Hepatocyte (in vitro differentiated cells): Measurements from ENCODE around the gene RIC8B. TPM values are rescaled to one million over a fixed set of nuclear protein-coding genes. Genes with fewer than 3 reads are reported as not detected.

ENCODE experiments used
- DNase-seq: peaks from one replicate; pipeline ENCODE4 v3.0.0-alpha.2; 2016; ENCODE audit warnings: low spot score
- H2AFZ ChIP-seq: fragments of 200-600 bp; sonication (generic); 2 replicates; pipeline ENCODE4 v1.6.0; 2016; ENCODE audit warnings: antibody characterized with exemption, mild to moderate bottlenecking
- H3K27ac ChIP-seq: fragments of 200-600 bp; sonication (generic); 2 replicates; pipeline ENCODE4 v1.5.1; 2016; ENCODE audit warnings: mild to moderate bottlenecking
- H3K27me3 ChIP-seq: fragments of 200-600 bp; sonication (generic); 2 replicates; pipeline ENCODE4 v1.6.1; 2016
- H3K36me3 ChIP-seq: fragments of 200-600 bp; sonication (generic); replicated peaks from 2 replicates; pipeline ENCODE4 v1.5.1; 2016; ENCODE audit warnings: low read depth; ENCODE audit not compliant: insufficient read depth
- H3K4me1 ChIP-seq: fragments of 200-600 bp; sonication (generic); 2 replicates; pipeline ENCODE4 v1.5.1; 2016; ENCODE audit warnings: mild to moderate bottlenecking, moderate library complexity; ENCODE audit not compliant: insufficient read depth
- H3K4me2 ChIP-seq: fragments of 200-600 bp; sonication (generic); 2 replicates; pipeline ENCODE4 v1.6.0; 2016
- H3K4me3 ChIP-seq: fragments of 200-600 bp; sonication (generic); 2 replicates; pipeline ENCODE4 v1.5.1; 2016; ENCODE audit warnings: mild to moderate bottlenecking
- H3K79me2 ChIP-seq: fragments of 200-600 bp; sonication (generic); 2 replicates; pipeline ENCODE4 v1.6.0; 2017; ENCODE audit warnings: mild to moderate bottlenecking
- H3K9me2 ChIP-seq: fragments of 200-600 bp; sonication (generic); replicated peaks from 2 replicates; pipeline ENCODE4 v1.6.0; 2017; ENCODE audit warnings: mild to moderate bottlenecking; ENCODE audit not compliant: insufficient read depth
- H3K9me3 ChIP-seq: fragments of 200-600 bp; sonication (generic); 2 replicates; pipeline ENCODE4 v1.5.1; 2016; ENCODE audit warnings: low read depth, mild to moderate bottlenecking
- H4K20me1 ChIP-seq: fragments of 200-600 bp; sonication (generic); 2 replicates; pipeline ENCODE4 v1.6.0; 2016; ENCODE audit warnings: mild to moderate bottlenecking; ENCODE audit not compliant: insufficient read depth, poor library complexity, severe bottlenecking
- EZH2 ChIP-seq: fragments of 200-600 bp; sonication (generic); IDR thresholded peaks from 2 replicates; pipeline ENCODE4 v1.6.1; 2016; ENCODE audit warnings: antibody characterized with exemption, mild to moderate bottlenecking, borderline replicate concordance
- EZH2phosphoT487 ChIP-seq: fragments of 200-600 bp; sonication (generic); IDR thresholded peaks from one replicate; pipeline ENCODE4 v1.6.1; 2018; ENCODE audit warnings: antibody characterized with exemption, mild to moderate bottlenecking, low read depth, moderate library complexity; ENCODE audit not compliant: unreplicated experiment, severe bottlenecking
- WGBS: methylation state at CpG from one replicate; pipeline ENCODE4 v1.1.6; 2016; ENCODE audit warnings: low lambda C conversion rate; ENCODE audit errors: missing lambda C conversion rate; 5-methylcytosine and 5-hydroxymethylcytosine counted together
- polyA plus RNA-seq: library from polyadenylated mRNA; unstranded; fragments of >200 nt; fragmentation: Nextera tagmentation; extraction: Ambion mirVana; gene quantifications from 2 replicates; pipeline ENCODE4 v1.2.1, GENCODE V29; 2016
- total RNA-seq: library from RNA; depleted of rRNA; stranded (reverse); fragments of >200 nt; gene quantifications from 2 replicates; pipeline ENCODE4 v1.2.3, GENCODE V29; 2014
- TF ChIP-seq, protein P1 (sequence below): fragments of 200-600 bp; sonication (generic); IDR thresholded peaks from 2 replicates; pipeline ENCODE4 v1.5.1; 2016; ENCODE audit warnings: antibody characterized with exemption, mild to moderate bottlenecking; ENCODE audit not compliant: poor library complexity

Gene RIC8B
- total and polyA plus RNA-seq, 2 experiments from 2014 or later: 5.4 to 10.6 TPM

DNA sequence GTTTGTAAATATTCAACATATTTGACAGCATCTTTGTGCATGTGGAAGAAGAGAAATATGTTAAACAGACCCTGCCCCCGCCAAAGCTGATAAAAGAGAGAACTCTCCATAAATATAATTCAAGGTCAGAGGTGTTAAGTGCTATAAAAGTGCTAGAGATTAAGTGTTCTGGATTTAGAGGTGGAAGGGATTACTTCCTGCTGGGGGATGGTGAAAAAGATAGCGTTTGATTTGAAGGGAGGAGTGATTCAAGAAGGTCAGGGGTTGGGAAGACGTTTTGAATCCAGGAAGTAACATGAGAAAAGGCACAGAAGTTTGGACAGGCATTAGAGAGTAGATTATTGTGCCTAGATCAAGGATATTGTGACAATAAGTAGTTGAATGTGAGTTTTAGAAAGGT is 30.2 kb downstream of the RIC8B start:
- H2AFZ ChIP-seq: no peak overlapping the region
- no peak overlapping the region for H3K4me2 ChIP-seq
- H3K36me3 ChIP-seq: no peaks in the 10 kb centered on the region
- H3K4me3 ChIP-seq: no peak overlapping the region
- no peak for TF ChIP-seq EZH2phosphoT487
- TF ChIP-seq, protein P1, sequence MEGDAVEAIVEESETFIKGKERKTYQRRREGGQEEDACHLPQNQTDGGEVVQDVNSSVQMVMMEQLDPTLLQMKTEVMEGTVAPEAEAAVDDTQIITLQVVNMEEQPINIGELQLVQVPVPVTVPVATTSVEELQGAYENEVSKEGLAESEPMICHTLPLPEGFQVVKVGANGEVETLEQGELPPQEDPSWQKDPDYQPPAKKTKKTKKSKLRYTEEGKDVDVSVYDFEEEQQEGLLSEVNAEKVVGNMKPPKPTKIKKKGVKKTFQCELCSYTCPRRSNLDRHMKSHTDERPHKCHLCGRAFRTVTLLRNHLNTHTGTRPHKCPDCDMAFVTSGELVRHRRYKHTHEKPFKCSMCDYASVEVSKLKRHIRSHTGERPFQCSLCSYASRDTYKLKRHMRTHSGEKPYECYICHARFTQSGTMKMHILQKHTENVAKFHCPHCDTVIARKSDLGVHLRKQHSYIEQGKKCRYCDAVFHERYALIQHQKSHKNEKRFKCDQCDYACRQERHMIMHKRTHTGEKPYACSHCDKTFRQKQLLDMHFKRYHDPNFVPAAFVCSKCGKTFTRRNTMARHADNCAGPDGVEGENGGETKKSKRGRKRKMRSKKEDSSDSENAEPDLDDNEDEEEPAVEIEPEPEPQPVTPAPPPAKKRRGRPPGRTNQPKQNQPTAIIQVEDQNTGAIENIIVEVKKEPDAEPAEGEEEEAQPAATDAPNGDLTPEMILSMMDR: no peak
- H3K4me1 ChIP-seq: no peaks in the 10 kb centered on the region
- H3K9me3 ChIP-seq: no peaks in the 10 kb centered on the region
- no peaks in the 10 kb centered on the region for H4K20me1 ChIP-seq
- no peaks in the 10 kb centered on the region for H3K27me3 ChIP-seq
- H3K27ac ChIP-seq: no peak overlapping the region
- no peaks in the 10 kb centered on the region for H3K9me2 ChIP-seq
- 39% methylated on average over 3 of the region's 3 CpGs for WGBS
- no peaks in the 10 kb centered on the region for H3K79me2 ChIP-seq
- no peak for DNase-seq

GRCh38 chr12:106814714-106815113 is 40.2 kb downstream of the RIC8B start:
- Histone ChIP-seq H3K79me2 (no peaks in the 10 kb centered on the region), H3K4me3 (no peak overlapping the region), H3K4me1 (no peaks in the 10 kb centered on the region), H3K36me3 (no peaks in the 10 kb centered on the region), H3K9me2 (no peaks in the 10 kb centered on the region), H3K27me3 (no peaks in the 10 kb centered on the region), H4K20me1 (no peaks in the 10 kb centered on the region), H2AFZ (no peak overlapping the region), H3K9me3 (no peaks in the 10 kb centered on the region), H3K27ac (no peak overlapping the region), H3K4me2 (no peak overlapping the region)
- TF ChIP-seq EZH2phosphoT487: no peak
- TF ChIP-seq, protein P1: no peak
- TF ChIP-seq EZH2: no peak
- WGBS: 97% methylated on average over 6 of the region's 6 CpGs
- DNase-seq: no peak

DNA sequence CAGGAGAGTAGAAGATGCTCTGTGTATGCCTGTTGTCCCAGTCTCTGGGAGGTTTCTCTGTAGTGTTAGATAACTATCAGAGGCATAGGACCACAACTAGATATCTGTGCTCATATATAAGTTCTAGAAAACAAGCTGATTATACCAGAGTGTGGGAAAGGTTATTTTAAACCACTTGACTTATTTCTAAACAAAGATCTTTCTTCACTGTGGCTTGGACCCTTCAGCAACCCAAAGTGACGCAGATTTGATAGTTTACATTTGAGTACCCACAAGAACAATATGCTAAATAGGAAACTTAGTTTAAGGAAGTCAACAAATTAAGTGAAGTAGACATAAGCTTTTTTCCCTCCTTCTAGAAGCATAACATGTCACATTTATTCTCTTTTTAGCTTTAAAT is 41.3 kb downstream of the RIC8B start:
- Histone ChIP-seq H3K27me3 (no peaks in the 10 kb centered on the region), H3K9me3 (no peaks in the 10 kb centered on the region), H3K27ac (no peak overlapping the region), H3K36me3 (no peaks in the 10 kb centered on the region), H3K9me2 (no peaks in the 10 kb centered on the region), H3K4me2 (no peak overlapping the region), H4K20me1 (no peaks in the 10 kb centered on the region), H2AFZ (no peak overlapping the region), H3K79me2 (no peaks in the 10 kb centered on the region), H3K4me3 (no peak overlapping the region), H3K4me1 (no peaks in the 10 kb centered on the region)
- no peak for DNase-seq
- WGBS: 100% methylated on average over 1 of the region's 1 CpG
- TF ChIP-seq EZH2phosphoT487 (no peak), EZH2 (no peak)
- TF ChIP-seq, protein P1: no peak

DNA sequence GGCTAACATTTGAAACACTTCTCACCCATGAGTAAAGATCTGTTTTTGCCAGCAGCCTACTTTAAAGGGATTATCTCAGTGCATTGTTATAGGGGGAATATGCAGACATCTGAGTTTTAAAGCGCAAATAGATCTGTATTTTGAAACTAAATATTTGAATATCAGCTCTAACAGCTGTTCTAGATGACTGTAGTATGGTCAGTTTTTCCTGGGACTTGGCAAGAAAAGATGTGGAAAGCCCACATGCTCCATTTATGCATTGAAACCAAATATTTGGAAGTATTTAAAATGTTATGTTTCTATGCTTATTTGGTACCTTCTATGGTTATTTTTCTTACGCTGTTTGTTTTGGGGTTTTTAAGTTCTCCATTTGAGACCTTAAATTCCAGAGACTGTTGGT is 41.7 kb downstream of the RIC8B start:
- H3K9me3 ChIP-seq: no peaks in the 10 kb centered on the region
- 96% methylated on average over 2 of the region's 2 CpGs for WGBS
- no peak for DNase-seq

More for the DNA sequence above, 41.7 kb downstream of the RIC8B start:
- Histone ChIP-seq H3K27me3 (no peaks in the 10 kb centered on the region), H3K4me2 (no peak overlapping the region), H3K79me2 (no peaks in the 10 kb centered on the region), H3K27ac (no peak overlapping the region), H2AFZ (no peak overlapping the region), H3K9me2 (no peaks in the 10 kb centered on the region), H3K4me1 (no peaks in the 10 kb centered on the region), H3K4me3 (no peak overlapping the region), H3K36me3 (no peaks in the 10 kb centered on the region), H4K20me1 (no peaks in the 10 kb centered on the region)
- TF ChIP-seq, protein P1: no peak
- no peak for TF ChIP-seq EZH2phosphoT487
- TF ChIP-seq EZH2: no peak
